ENCODE measurements around the gene MTMR6.
"Not testable (repeated sequence)": the region's sequence is repeated elsewhere in the genome, so short reads cannot be mapped to it uniquely, and the experiment has no call there.

MTMR6 gene

GRCh38 chr13:25286969-25287961 lies at the start of gene MTMR6:
Gene MTMR6 (minus strand): TSS chr13:25287488. CDS start chr13:25287247, 241 bp downstream.
- DNase-seq, result peak; percentile 88

- no peak for DNase-seq
These were observed 48.6 kb upstream of the MTMR6 start for GRCh38 chr13:25335856-25336255.

GRCh38 chr13:25330541-25330940 lies 43.3 kb upstream of the MTMR6 start:
- DNase-seq, result no peak

- no peak for DNase-seq
These were observed 42.4 kb upstream of the MTMR6 start for GRCh38 chr13:25329706-25330105.

GRCh38 chr13:25324100-25324499 lies 36.8 kb upstream of the MTMR6 start:
- DNase-seq, result no peak

- no peak for DNase-seq
These were observed 32.5 kb upstream of the MTMR6 start for GRCh38 chr13:25319771-25320170.

GRCh38 chr13:25318946-25319345 lies 31.7 kb upstream of the MTMR6 start:
- DNase-seq, result not testable (repeated sequence)

- no peak for DNase-seq
These were observed 23.6 kb upstream of the MTMR6 start for GRCh38 chr13:25310891-25311290.

- DNase-seq, result no peak
These were observed 19.6 kb upstream of the MTMR6 start for GRCh38 chr13:25306671-25307464.

- DNase-seq, result no peak
These were observed 14.8 kb upstream of the MTMR6 start for GRCh38 chr13:25302121-25302520.

GRCh38 chr13:25301347-25302113 lies 14.2 kb upstream of the MTMR6 start, which contains the start of gene NUP58:
Gene NUP58 (plus strand): TSS chr13:25301625. CDS start chr13:25301774, 149 bp downstream.
- peak; percentile 87 for DNase-seq

GRCh38 chr13:25300861-25301346 lies 13.6 kb upstream of the MTMR6 start:
- DNase-seq, result no peak

- no peak for DNase-seq
These were observed 8.4 kb upstream of the MTMR6 start for GRCh38 chr13:25295701-25296100.

- no peak for DNase-seq
These were observed 7.9 kb upstream of the MTMR6 start for GRCh38 chr13:25295228-25295627.

GRCh38 chr13:25292301-25292700 lies 5.0 kb upstream of the MTMR6 start:
- peak; percentile 54 for DNase-seq

- DNase-seq, result no peak
These were observed 4.4 kb upstream of the MTMR6 start for GRCh38 chr13:25291691-25292090.

GRCh38 chr13:25288966-25289365 lies 1.7 kb upstream of the MTMR6 start:
- no peak for DNase-seq

- DNase-seq, result no peak
These were observed 850 bp downstream of the MTMR6 start for GRCh38 chr13:25286308-25286968.

- no peak for DNase-seq
These were observed 5.4 kb downstream of the MTMR6 start for GRCh38 chr13:25281935-25282332.

- no peak for DNase-seq
These were observed 5.9 kb downstream of the MTMR6 start for GRCh38 chr13:25281193-25281934.

GRCh38 chr13:25280396-25280795 lies 6.9 kb downstream of the MTMR6 start:
- no peak for DNase-seq
